ENCODE measurements around the gene FUT6. TPM values are rescaled to one million over a fixed set of nuclear protein-coding genes. Genes with fewer than 3 reads are reported as not detected.
A peak's percentile ranks its signal among the peaks of the same experiment; 100 is the strongest.

Gene FUT6
- total and polyA plus RNA-seq, 2 donors from 2014 or later: 13.0 to 58.4 TPM

DNA sequence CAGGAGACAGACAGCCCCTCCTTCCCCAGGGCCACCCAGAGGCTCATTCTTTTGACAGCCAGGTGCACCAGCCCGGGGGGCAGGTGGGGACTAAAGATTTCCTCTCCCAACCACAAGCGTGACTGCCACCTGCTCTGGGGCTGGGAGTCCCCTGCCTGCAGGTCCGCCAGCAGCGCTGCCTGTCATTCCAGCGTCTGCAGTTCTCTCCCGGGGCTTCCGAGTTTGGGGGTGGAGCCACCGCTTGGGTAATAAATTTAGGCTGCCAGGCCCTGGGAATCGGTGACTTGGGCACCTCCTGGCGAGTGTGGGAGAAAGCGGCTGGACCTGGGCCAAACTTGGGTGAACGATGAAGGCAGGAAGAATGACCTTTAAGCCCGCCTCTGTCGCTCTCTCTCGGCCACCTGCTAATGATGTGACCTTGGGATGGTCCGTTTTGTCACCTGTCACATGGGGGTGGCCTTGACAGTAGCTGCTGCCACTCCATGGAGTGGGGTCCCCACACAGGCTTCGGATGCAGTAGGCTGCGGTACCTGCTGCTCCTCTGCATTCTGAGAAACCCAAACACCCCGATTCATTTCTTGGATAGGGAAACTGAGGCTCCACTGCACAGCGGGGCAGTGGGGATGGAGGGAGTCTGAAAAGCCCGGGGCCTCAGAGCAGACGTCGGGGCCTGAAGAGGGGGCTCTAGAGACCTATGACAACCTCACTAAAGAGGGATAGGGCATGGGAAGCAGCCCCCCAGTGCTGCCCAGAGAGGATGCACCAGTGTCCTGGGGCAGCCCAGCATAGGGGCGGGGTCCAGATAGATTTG, 12.8 kb downstream of the FUT6 start:
- no peaks in the 10 kb centered on the region for H3K27me3 ChIP-seq (ENCODE audit: control insufficient read depth, insufficient read depth, low read length)
- intact Hi-C loops (cut with DNase I): no loop called here
- H3K4me3 ChIP-seq (ENCODE audit: low read length in 3 of 3): peak overlapping the region in 1 of 3 donors; percentile 25
- no peak overlapping the region for H3K9ac ChIP-seq (ENCODE audit: low read length in 3 of 3)
- no peaks in the 10 kb centered on the region for H3K9me3 ChIP-seq (ENCODE audit: control insufficient read depth in 2 of 3, insufficient read depth in 1 of 3, low read length in 3 of 3)
- H3K27ac ChIP-seq (ENCODE audit: low read depth in 2 of 2, low read length in 2 of 2): peak overlapping the region; percentile 51 to 60
- H3K36me3 ChIP-seq (ENCODE audit: control insufficient read depth in 2 of 3, insufficient read depth in 3 of 3, low read length in 3 of 3): no peaks in the 10 kb centered on the region
- FAIRE-seq: no peak
- peak; percentile 93 to 94 (median 94) for DNase-seq
- H3K4me1 ChIP-seq (ENCODE audit: control insufficient read depth in 2 of 3, insufficient read depth in 2 of 3, low read depth in 1 of 3, low read length in 3 of 3): peaks cover 0 to 16% (median 0%) of the 10 kb centered on the region in 3 donors
- TF ChIP-seq, protein P1, sequence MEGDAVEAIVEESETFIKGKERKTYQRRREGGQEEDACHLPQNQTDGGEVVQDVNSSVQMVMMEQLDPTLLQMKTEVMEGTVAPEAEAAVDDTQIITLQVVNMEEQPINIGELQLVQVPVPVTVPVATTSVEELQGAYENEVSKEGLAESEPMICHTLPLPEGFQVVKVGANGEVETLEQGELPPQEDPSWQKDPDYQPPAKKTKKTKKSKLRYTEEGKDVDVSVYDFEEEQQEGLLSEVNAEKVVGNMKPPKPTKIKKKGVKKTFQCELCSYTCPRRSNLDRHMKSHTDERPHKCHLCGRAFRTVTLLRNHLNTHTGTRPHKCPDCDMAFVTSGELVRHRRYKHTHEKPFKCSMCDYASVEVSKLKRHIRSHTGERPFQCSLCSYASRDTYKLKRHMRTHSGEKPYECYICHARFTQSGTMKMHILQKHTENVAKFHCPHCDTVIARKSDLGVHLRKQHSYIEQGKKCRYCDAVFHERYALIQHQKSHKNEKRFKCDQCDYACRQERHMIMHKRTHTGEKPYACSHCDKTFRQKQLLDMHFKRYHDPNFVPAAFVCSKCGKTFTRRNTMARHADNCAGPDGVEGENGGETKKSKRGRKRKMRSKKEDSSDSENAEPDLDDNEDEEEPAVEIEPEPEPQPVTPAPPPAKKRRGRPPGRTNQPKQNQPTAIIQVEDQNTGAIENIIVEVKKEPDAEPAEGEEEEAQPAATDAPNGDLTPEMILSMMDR (IDR thresholded peaks at IDR 0.05; ENCODE audit: borderline replicate concordance, extremely low read depth, insufficient read depth): peak; percentile 29

DNA sequence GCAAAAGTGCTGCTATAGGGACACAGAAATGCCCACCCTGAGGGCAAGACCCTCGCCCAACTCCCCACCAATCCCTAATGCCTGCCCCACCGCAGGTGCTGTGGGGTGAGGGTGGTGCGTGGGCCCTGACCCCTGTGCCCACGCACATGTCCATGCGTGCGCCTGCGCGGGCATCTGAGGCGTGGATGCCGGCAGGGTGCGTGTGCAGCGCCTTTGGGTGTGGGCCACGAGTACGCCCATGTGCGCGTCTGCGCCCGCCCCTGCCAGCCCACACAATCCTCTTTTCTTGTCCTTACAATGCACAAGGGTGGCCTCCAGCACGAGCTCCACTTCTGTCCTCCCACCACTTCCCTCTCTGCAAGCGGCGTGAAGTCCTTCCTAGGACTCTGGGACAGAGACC, 14.3 kb downstream of the FUT6 start:
- TF ChIP-seq, protein P1 (IDR thresholded peaks at IDR 0.05; ENCODE audit: borderline replicate concordance, extremely low read depth, insufficient read depth): no peak
- no peaks in the 10 kb centered on the region for H3K36me3 ChIP-seq (ENCODE audit: control insufficient read depth in 2 of 3, insufficient read depth in 3 of 3, low read length in 3 of 3)
- no peak overlapping the region for H3K9ac ChIP-seq (ENCODE audit: low read length in 3 of 3)
- no peak overlapping the region for H3K27ac ChIP-seq (ENCODE audit: low read depth in 2 of 2, low read length in 2 of 2)
- no peaks in the 10 kb centered on the region for H3K27me3 ChIP-seq (ENCODE audit: control insufficient read depth, insufficient read depth, low read length)
- DNase-seq (peak in 1 of 5 donors; percentile 49), FAIRE-seq (no peak)
- peaks cover 0 to 16% (median 0%) of the 10 kb centered on the region in 3 donors for H3K4me1 ChIP-seq (ENCODE audit: control insufficient read depth in 2 of 3, insufficient read depth in 2 of 3, low read depth in 1 of 3, low read length in 3 of 3)
- no peak overlapping the region for H3K4me3 ChIP-seq (ENCODE audit: low read length in 3 of 3)
- intact Hi-C loops (cut with DNase I): no loop called here
- no peaks in the 10 kb centered on the region for H3K9me3 ChIP-seq (ENCODE audit: control insufficient read depth in 2 of 3, insufficient read depth in 1 of 3, low read length in 3 of 3)

DNA sequence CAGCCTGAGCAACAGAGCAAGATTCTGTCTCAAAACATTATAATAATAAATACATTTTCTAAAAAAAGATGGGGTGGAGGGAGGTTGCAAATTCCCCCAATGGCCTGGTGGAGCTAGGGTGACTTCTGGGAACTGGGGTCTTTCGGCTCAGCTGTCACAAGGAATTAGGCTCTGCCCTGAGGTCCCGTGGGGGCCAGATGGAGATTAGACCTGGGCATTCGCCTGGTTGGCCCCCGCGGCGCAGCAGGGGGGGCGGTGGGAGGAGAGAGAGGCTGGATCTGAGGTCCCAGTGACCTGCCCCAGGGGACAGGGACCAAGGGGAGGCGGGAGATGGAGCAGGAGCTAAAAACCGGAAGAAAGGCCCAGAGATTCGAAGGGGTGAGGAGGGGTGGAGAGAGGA, 14.8 kb downstream of the FUT6 start:
- Histone ChIP-seq H3K27ac (ENCODE audit: low read depth in 2 of 2, low read length in 2 of 2) (no peak overlapping the region), H3K27me3 (ENCODE audit: control insufficient read depth, insufficient read depth, low read length) (no peaks in the 10 kb centered on the region), H3K4me1 (ENCODE audit: control insufficient read depth in 2 of 3, insufficient read depth in 2 of 3, low read depth in 1 of 3, low read length in 3 of 3) (peaks cover 0 to 16% (median 0%) of the 10 kb centered on the region in 3 donors), H3K36me3 (ENCODE audit: control insufficient read depth in 2 of 3, insufficient read depth in 3 of 3, low read length in 3 of 3) (no peaks in the 10 kb centered on the region), H3K4me3 (ENCODE audit: low read length in 3 of 3) (no peak overlapping the region), H3K9me3 (ENCODE audit: control insufficient read depth in 2 of 3, insufficient read depth in 1 of 3, low read length in 3 of 3) (no peaks in the 10 kb centered on the region), H3K9ac (ENCODE audit: low read length in 3 of 3) (no peak overlapping the region)
- DNase-seq (no peak), FAIRE-seq (no peak)
- intact Hi-C loops (cut with DNase I): no loop called here
- TF ChIP-seq, protein P1 (IDR thresholded peaks at IDR 0.05; ENCODE audit: borderline replicate concordance, extremely low read depth, insufficient read depth): no peak
